HG03103 (cell line): ENCODE measurements around the gene ARHGEF7.

Source experiments
- ATAC-seq: cut with Tn5 transposase; IDR thresholded peaks from one replicate; pipeline ENCODE4 v1.9.1; 2021; ENCODE audit warnings: low read depth; ENCODE audit not compliant: unreplicated experiment

ARHGEF7 gene

DNA sequence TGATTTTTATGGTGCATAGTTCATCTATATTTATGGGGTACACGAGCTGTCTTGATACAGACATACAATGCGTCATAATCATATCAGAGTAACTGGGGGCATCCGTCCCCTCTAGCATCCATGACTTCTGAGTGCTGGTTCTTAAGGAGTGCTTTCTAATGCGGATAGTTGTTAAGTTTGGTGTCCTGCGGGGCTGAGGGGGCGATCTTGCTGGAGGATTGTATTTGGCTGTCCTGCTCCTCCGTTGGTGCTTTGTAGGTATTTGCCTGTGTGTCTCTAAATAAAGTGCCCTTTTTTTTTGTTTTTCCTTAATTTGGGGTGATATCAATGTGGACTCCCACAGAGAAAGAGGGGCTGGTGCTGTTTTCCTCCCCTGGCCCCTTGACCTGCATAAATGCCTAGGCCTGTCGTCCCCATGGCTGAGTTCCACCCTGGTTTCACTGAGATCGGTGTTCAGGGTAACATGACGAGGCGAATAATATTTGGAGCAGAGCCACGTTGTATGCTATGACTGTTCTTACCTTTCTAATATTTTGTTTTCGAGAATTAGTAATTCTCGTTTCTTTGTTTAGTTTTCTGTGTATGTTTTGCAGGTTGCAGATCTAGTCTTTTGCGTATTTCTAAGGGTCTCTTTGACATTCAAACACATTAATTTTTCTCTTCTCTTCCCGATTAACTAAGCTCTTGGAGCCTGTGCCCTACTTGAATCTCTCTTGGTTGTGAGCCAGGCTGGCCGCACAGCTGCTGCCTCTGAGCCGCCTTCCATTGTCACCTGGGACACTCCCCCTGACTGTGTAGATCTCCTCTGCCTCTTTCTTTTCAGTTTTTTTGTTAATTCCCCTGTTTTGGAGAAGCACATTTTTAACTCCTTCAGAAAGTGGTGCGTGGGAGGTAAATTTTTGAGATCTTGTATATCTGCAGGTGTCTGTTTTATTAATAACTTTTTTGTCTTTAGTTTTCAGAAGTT, 100.3 kb downstream of the ARHGEF7 start:
- no peak for ATAC-seq

DNA sequence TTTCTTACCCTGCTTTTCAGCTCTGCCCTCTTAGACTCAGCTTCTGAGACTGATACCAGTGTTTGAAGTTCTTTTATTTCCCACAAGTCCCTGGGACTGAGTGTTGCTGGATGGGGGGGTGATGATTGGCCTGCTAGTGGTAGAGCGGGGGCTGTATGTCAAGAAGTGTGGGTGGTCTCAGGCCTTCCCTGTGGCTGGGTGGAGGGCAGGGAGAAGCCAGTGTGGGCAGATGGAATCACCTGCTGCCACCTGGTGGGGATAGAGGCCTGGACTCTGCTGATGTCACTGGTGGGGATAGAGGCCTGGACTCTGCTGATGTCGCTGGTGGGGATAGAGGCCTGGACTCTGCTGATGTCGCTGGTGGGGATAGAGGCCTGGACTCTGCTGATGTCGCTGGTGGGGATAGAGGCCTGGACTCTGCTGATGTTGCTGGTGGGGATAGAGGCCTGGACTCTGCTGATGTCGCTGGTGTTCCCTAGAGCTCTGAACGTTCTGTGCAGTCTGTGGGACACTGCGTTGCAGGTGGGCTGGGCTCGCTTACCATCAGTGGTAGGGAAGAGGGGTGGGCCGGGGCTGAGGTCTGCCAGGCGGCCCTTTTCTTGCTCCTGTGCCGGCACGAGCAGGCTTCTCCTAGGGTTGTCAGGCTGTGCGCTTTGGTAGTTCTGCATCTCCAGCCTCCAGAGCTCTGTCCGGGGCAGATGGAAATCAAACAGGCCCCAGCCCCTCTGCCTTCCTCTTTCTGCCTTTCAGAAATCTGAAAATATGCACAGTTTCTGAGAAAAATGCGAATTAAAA, 101.3 kb downstream of the ARHGEF7 start:
- ATAC-seq, result peak; percentile 50

DNA sequence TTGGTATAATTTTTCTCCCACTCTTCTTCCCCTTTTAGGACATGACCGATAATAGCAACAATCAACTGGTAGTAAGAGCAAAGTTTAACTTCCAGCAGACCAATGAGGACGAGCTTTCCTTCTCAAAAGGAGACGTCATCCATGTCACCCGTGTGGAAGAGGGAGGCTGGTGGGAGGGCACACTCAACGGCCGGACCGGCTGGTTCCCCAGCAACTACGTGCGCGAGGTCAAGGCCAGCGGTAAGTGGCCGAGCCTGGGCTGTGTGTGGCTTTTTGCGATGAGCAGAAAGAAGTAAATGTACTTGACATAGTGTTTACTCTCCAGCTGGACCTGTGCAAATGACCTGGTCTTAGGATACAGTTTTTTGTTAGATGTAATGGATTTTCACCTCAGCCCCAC, 102.5 kb downstream of the ARHGEF7 start:
- no peak for ATAC-seq

GRCh38 chr13:111219280-111219679, 104.2 kb downstream of the ARHGEF7 start:
- ATAC-seq, result no peak

DNA sequence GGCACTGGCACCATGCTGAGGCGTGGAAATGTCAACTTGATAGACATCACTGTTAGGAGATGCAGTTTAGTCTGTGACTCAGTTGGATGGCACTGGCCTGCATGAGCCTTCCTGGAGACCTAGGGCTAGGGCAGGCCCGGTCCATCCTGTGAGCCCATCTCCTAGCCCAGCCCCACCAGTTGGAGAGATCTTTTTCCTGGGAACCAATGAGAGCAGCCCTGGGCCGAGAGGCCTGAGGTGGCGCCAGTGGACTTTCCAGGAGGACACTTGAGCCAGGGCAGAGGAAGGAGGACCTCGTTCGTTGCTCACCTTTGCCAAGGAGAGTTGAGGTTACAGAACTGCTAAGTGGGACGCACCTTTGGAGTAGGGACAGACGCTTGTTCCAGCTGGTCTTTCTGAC, 104.8 kb downstream of the ARHGEF7 start:
- ATAC-seq, result no peak

GRCh38 chr13:111225166-111225565, 110.1 kb downstream of the ARHGEF7 start:
- no peak for ATAC-seq

DNA sequence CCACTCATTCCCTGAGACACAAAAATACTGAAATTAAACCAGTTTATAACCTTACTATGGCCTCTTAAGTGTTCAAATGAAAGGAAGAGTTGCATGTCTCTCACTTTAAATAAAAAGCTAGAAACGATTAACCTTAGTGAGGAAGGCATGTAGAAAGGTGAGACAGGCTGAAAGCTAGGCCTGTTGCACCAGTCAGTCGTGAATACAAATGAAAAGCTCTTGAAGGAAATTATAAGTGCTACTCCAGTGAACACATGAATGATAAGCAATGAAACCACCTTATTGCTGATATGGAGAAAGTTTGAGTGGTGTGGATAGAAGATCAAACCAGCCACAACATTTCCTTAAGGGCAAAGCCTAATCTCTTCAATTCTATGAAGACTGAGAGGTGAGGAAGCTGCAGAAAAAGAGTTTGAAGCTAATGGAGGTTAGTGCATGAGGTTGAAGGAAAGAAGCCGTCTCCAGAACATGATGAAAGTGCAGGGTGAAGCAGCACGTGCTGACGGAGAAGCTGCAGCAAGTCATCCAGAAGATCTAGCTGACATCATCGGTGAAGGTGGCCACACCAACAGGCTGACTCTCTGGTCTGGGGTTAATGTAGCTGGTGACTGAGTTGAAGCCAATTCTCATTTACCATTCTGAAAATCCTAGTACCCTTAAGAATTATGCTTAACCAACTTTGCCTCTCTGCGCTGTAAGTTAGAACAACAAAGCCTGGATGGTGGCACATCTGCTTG, 110.9 kb downstream of the ARHGEF7 start:
- ATAC-seq, result no peak

DNA sequence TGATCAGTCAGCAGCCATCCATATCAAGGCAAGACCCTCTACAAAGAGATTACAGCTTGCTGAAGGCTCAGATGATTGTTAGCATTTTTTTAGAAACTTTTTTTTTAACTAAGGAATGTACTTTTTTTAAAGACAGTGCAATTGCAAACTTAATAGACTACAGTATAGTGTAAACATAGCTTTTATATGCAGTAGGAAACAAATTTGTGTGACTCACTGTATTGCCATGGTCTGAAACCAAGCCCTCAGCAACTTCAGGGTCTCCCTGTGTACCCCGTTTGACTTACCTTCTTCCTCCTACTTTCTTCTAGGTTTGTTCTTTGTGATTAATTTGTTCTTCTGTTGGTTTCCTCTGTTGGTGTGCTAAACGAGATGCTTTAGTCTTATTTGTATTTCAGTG, 112.3 kb downstream of the ARHGEF7 start:
- ATAC-seq, result no peak

DNA sequence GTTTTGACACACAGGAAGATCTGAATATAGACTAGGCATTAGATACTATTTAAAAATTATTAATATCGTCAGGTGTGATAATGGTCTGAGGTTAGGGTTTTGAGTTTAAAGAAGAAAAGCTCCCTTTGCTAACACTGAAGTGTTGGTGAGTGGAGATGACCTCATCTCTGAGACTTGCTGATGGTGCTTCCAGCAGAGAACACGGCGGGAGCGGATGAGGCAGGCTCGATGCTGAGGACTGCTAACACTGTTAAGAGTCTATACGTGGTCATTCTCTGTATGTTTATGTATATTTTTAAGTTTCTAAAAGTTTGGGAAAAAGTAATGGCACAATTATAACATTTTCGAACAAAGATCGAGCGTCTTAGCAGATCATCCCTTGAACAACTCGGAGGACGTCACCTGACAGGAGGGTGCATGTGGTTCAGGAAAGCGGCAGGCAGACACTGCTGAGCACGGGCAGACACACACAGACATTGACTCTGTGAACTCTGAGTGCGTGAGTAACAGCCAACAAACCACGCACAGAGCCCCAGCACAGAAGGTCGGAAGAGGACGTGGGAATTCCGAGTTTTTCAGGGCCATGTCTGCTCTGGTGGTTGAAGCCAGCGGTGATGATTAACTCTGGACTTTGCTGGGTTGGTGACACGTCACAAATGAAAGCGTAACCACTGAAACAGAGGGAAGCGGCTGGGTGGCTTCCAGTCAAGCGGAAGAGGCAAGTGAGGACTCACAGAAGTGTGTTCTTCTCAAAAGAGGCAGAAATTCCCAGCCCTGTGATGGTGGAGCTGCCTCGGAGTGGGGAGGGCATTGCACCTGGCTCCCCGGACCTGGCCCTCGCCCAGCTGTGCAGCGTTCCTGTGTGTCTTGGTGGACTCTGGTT, 113.4 kb downstream of the ARHGEF7 start:
- no peak for ATAC-seq

DNA sequence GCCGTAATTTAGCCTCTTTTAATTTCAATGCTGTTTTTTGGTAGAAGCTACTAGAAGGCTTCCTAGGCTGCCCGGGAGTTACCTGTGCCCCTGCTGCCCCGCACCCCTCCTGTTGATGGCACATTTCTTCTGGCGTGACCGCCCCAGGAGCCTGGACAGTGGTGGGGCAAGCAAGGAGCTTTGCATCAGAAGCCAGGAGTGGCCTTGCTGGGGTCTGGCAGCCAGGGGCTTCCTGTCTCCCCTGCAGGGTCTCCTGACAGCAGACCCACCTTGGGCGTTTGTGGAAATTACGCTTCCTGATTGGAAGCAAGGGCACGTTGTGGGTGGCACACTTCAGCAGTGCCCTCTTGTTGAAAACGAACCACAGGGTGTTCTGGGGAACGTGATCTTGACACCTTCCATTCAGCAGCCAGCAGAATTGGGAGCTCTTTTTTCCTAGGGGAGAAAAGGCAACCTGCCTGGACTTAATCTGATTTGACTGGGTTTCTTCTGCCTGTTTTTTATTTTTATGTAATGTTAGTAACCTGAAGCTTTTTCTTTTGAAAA, 115.3 kb downstream of the ARHGEF7 start:
- no peak for ATAC-seq

DNA sequence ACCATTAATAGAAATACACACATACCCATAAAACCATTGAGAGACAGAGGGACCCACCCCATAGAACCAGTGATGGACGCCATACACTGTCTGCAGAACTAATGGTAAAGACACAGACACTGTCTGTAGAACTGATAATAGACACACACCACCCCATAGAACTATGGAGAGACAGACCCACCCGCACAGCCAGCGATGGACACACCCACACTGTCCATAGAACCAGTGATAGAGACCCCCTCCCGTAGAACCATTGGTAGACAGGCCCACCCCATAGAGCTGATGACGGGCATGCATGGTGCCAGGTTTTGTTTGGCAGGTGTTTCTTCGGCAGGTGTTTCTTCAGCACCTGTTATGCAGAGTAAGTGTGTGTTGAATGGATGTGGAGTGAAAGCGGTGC, 117.1 kb downstream of the ARHGEF7 start:
- ATAC-seq, result no peak

DNA sequence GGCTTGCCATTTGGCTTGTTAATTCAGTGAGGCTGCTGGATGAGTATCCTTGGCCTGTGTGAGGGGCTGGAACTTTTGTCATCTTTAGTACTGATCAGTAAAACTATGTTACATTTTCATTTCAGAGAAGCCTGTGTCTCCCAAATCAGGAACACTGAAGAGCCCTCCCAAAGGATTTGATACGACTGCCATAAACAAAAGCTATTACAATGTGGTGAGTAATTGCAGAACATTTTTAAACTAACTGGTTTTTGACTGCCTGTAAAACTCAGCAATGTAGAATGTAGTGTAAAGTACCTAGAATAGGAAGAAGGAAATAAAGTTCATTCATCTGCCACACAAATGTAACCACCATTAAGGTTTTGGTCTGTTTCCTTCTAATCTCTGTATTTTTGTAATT, 118.0 kb downstream of the ARHGEF7 start:
- no peak for ATAC-seq

DNA sequence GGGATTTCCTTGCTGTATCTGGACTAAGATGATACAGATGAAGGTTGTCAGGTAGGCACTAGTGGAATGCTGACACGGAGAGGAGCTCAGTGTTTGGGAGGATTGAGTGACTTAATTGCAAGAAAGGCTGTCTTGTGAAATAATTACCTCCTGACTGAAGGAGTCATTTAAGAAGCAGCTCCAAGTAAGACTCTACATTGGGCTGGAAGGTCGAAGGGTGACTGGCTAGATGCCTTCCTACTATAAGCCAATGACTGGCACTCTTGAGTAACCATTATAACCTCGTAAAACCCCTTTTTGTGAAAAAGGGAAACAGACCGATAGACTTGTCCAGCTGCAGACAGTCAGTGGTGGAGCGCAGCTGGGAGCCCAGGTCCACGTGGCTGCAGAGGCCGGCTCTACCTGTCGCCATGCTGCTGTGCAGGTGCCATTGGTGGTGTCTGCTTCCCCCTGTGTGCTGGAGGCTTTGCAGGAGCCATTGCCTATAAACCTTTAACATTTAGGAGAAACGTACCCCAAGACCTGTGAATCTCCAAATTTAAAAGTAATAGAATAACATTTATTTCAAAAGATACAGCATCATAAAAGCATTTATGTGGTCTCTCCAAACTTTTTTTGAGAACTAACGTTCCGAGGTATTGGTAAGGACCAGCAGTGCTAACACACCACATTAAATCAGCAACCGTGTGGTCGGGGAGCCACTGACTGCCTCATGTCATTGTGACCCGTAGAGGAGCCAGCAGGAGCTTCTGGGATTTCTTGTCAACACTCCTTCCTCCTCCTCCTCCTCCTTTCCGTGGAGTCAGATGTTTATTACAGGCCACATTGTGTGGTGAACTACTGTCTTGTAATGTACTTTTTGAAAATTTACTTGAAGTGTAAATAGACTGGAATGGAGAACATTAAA, 124.9 kb downstream of the ARHGEF7 start:
- no peak for ATAC-seq

- no peak for ATAC-seq
Measured at GRCh38 chr13:111241006-111241755, 126.1 kb downstream of the ARHGEF7 start.

- ATAC-seq, result no peak
Measured at GRCh38 chr13:111241862-111242261, 126.8 kb downstream of the ARHGEF7 start.

- ATAC-seq, result no peak
Measured at GRCh38 chr13:111242585-111242984, 127.5 kb downstream of the ARHGEF7 start.

DNA sequence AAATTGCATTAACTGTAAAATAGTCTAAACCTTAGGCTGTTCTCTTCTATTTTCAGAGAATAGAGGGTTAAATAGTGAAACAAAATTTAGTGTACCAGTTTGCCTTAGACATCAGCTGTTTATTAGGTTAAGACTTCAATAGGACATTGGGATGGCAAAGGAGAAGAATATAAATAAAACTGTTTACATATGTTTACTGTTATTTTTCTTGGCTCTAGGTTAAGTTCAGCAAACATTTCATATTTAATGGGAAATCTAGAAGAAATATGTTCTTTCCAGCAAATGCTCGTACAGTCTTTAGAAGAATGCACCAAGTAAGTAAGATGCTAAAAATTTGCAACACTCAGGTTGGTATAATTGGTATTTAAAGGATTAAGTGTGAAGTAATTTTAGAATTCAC, 128.9 kb downstream of the ARHGEF7 start:
- ATAC-seq, result no peak
